ENCODE results near the gene FSCN2.

DNA sequence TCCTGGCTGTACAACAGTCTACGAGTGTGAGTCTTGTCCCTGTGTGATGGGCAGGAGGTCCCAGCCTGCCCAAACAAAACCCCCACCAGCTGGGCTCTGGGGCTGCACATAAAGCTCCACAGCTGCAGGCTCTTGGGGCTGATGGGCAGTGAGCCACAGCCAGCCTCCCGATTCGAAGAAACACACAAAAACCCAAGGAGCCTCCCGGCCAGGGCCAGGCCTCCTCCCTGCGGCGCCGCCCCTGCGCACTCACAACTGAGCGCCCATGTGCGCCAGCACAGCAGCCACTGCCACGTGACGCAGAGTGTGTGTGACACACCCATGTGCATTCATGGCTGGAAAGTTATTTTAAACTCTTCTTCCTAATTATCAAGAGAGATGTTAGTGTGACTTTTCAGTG is 54.6 kb downstream of the FSCN2 start:
- no peak for TF ChIP-seq CTCF (conservative IDR thresholded peaks at IDR 0.05; ENCODE audit: low read depth, low read length)
- no peak for TF ChIP-seq CEBPB (IDR thresholded peaks at IDR 0.05; ENCODE audit: low read depth, low read length)
- TF ChIP-seq, protein P1, sequence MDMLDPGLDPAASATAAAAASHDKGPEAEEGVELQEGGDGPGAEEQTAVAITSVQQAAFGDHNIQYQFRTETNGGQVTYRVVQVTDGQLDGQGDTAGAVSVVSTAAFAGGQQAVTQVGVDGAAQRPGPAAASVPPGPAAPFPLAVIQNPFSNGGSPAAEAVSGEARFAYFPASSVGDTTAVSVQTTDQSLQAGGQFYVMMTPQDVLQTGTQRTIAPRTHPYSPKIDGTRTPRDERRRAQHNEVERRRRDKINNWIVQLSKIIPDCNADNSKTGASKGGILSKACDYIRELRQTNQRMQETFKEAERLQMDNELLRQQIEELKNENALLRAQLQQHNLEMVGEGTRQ (IDR thresholded peaks at IDR 0.05; ENCODE audit: low read depth, low read length): no peak
- no peak for TF ChIP-seq BHLHE40 (IDR thresholded peaks at IDR 0.05; ENCODE audit: low read depth, low read length)
- no peak for TF ChIP-seq POLR2A (IDR thresholded peaks at IDR 0.05; ENCODE audit: low read depth, low read length)
- no peak for TF ChIP-seq MAFK (IDR thresholded peaks at IDR 0.05; ENCODE audit: low read depth, low read length)
- no peak for TF ChIP-seq FOS (IDR thresholded peaks at IDR 0.05; ENCODE audit: low read depth, low read length)
- TF ChIP-seq, protein P2, sequence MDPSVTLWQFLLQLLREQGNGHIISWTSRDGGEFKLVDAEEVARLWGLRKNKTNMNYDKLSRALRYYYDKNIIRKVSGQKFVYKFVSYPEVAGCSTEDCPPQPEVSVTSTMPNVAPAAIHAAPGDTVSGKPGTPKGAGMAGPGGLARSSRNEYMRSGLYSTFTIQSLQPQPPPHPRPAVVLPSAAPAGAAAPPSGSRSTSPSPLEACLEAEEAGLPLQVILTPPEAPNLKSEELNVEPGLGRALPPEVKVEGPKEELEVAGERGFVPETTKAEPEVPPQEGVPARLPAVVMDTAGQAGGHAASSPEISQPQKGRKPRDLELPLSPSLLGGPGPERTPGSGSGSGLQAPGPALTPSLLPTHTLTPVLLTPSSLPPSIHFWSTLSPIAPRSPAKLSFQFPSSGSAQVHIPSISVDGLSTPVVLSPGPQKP (IDR thresholded peaks at IDR 0.05; ENCODE audit: borderline replicate concordance, low read depth, low read length): no peak
- no peak for TF ChIP-seq RAD21 (IDR thresholded peaks at IDR 0.05; ENCODE audit: low read length)
- TF ChIP-seq MAZ (IDR thresholded peaks at IDR 0.05; ENCODE audit: borderline replicate concordance, low read depth, low read length): no peak

Data from IMR-90 (cell line).